GM21737 (cell line): ENCODE data around the gene CBLC.
A peak's percentile ranks its signal among the peaks of the same experiment; 100 is the strongest.
"Not testable (repeated sequence)": the region's sequence is repeated elsewhere in the genome, so short reads cannot be mapped to it uniquely, and the experiment has no call there.

Experiments used
- ATAC-seq: cut with Tn5 transposase; IDR thresholded peaks from one replicate; pipeline ENCODE4 v1.9.1; 2021; ENCODE audit warnings: mild to moderate bottlenecking, moderate library complexity; ENCODE audit not compliant: unreplicated experiment

Gene CBLC

DNA sequence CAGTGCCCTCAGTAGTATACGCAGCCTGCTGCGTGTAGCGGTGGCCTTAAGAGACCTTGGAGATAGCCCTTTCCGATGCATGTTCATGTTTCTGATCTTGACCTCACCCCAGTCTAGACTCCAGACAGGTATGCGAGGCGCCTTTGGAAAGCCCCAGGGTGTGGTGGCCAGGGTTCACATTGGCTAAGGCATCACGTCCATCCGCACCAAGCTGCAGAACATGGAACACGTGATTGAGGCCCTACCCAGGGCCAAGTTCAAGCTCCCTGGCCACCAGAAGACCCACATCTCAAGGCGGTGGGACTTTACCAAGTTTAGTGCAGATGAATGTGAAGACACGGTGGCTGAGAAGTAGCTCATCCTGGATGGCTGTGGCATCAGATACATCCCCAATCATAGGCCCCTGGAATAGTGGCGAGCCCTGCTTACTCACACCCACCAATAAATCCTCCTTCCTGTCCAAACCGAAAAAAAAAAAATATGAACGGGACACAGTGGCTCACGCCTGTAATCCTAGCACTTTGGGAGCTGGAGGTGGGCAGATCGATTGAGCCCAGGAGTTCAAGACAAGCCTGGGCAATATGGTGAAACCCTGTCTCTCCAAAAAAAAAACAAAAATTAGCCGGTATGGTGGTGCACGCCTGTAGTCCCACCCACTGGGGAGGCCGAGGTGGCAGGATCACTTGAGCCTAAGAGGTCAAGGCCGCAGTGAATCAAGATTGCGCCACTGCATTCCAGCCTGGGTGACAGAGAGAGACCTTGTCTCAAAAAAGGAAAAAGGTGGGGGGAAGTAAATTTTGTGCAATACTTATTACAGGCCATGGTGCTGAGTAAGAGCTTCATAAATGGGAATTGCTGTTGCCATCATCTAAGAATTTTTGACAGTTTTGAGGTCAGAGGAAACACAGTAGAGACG, 12.4 kb upstream of the CBLC start:
- no peak for ATAC-seq

DNA sequence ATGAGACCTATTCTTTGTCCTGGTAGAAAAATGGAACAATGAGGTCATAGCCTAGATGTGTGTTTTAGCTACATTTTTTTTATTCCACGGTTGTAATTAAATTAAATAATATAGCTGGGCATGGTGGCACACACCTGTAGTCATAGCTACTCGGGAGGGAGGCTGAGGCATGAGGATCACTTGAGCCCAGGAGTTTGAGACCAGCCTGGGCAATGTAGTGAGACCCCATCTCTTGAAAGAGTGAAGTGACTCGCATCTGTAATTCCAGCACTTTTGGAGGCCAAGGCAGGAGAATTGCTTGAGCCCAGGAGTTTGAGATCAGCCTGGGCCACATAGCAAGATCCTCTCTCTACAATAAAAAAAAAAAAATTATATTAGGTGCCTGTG, 11.7 kb upstream of the CBLC start:
- ATAC-seq, result no peak

DNA sequence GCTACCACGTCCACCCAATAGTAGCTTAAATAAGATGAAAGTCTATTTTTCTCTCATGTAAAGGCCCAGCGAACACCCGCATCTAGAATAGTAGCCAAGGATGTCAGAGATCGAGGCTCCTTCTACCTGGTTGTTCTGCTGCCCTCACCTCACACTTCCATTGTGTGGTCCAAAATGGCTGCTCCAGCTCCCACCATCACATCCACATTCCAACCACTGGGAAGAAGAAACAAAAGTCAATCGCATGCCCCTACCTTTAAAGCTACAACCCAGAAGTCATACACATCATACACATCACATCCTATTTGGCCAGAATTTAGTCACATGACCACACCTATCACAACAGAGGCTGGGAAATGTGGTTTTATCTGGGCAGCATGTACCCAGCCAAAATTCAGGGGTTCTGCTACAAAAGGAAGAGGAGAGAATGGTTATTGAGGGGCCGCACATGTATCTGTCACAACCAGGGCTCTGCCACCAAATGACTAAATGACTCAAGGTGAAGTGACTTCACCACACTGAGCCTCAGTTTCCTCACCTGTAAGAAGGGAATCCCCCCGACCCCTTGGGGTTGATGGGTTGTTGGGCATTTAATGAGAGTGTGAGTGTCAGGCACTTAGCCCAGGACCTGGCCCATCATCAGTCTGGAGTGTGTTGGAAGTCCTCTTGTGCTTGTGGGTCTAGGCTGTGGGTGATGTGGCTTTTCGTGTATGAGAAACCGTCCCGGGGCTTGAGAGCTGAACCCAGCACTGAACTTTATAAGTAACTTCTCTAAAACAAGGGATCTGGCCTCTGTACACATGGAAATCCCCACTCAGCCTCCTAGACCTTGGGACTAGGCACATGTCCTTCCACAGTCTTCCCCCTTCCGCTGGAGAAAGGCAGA, 10.2 kb upstream of the CBLC start:
- no peak for ATAC-seq

DNA sequence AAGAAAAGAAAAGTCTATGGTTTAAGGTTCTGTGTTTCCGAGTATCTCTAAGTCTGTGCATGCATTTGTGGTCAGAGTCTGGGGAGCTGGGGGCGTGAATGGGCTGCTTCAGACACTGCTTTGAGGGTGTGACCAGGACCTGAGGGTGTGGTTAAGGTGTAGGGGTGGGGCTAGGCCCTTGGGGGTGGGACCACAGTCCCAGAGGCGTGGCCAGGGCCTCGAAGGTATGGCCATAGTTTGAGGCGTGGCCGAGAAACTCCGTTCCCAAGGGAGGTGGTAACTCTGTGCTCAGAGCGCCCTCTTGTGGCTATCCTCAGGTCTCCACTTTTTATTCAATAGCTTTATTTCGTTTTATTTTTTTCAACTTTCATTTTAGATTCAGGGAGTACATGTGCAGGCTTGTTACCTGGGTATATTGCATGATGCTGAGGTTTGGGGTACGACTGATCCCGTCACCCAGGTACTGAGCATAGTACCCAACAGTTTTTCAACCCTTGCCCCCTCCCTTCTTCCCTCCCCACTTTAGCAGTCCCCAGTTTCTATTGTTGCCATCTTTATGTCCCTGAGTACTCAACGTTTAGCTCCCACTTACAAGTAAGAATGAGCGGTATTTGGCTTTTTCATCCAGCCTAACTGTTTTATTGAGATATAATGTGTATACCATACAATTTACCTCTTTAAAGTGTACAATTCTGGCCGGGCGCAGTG, 7.0 kb upstream of the CBLC start:
- ATAC-seq, result peak; percentile 97

DNA sequence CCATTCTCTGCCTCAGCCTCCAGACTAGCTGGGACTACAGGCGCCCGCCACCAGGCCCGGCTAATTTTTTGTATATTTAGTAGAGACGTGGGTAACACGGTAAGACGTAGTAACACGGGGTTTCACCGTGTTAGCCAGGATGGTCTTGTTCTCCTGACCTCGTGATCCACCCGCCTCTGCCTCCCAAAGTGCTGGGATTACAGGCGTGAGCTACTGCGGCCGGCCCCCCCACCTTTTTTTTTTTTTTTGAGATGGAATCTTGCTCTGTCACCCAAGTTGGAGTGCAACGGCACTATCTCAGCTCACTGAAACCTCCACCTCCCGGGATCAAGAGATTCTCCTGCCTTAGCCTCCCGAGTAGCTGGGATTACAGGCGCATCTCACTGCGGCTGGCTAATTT, 5.5 kb upstream of the CBLC start:
- not testable (repeated sequence) for ATAC-seq

DNA sequence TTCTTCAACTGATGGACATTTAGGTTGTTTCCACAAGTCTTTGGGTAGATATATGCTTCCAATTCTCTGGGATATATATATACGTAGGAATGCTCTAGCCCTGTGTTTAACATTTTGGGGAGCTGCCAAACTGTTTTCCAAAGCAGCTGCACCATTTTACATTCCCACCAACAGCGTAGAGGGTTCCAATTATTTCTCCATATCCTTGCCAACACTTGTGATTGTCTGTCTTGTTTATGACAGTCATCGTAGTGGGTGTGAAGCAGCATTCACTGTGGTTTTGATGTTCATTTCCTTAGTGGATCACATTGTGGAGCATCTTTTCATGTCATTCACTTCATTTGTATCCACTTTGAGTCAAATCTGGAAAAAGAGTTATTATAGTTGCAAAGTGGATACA, 4.7 kb upstream of the CBLC start:
- no peak for ATAC-seq

DNA sequence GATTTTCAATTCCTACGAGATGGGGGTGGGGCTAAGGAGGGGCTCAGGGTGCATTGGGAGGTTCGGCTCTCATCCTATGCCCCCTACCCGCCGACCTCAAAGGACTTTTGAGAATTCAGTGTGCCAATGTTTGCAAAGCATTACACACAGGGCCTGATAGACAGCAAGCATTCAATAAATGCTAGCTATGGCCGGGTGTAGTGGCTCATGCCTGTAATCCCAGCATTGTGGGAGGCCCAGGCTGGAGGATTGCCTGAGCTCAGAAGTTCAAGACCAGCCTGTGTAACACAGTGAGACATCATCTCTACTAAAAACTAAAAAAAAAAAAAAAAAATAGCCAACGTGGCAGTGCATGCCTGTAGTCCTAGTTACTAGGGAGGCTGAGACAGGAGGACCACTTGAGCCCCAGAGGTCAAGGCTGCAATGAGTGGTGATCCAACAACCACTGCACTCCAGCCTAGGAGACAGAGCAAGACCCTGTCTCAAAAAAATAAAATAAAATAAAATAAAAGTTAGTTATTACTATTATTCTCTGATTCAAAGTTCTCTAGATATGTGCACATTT, 1.9 kb upstream of the CBLC start:
- ATAC-seq, result no peak

DNA sequence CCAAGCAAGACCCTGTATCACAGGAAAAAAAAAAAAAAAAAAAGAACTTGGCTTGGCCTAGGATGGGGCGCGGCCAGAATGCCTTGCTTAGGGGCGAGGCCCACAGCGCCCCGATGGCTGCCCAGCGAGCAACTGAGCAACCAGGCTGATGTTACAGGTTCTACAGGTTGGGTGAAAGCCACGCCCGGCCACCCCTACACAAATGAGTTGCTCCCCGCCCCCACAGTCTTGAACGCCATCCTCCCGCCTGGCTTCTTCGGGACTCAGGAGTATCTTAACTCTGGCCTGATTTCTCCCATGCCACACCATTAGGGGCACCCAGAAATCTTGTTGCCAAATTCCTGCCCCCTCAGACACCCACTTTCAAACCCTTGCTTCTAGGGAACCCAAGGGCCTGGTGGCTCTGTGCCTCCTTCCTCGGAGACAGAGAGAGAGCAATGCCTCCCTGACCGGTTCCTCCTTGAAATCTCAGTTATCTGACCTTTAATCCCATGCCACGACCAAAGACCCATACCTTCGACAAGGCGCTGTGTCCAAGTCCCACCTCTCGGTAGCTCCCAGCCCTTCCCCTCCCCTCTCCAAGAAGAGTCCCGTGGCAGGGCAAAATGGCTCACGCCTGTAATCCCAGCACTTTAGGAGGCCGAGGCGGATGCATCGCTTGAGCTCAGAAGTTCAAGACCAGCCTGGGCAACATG, 1.1 kb upstream of the CBLC start:
- no peak for ATAC-seq

DNA sequence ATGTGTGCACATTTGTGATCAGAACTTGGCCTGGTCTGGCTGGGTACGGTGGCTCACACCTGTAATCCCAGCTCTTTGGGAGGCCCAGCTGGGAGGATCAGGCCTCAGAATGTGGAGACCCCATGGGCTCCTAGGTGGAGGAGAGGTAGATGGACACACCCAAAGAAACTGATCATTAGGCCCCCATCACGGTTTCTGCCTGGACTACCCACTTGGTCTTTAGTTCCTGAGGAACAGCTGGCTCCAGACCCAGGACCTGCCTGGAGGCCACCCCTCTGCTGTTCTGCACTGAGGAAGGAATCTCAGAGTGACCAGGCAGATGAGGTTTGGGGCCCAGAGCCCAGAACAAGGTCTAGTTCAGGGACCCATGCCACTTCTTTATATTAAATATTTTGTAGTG, 1.5 kb downstream of the CBLC start:
- no peak for ATAC-seq

DNA sequence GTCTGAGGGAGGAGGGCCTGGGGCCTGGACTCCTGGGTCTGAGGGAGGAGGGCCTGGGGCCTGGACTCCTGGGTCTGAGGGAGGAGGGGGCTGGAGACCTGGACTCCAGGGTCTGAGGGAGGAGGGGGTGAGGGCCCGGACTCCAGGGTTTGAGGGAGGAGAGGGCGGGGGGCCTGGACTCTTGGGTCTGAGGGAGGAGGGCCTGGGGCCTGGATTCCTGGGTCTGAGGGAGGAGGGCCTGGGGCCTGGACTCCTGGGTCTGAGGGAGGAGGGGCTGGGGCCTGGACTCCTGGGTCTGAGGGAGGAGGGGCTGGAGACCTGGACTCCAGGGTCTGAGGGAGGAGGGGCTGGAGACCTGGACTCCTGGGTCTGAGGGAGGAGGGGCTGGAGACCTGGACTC, 4.0 kb downstream of the CBLC start:
- not testable (repeated sequence) for ATAC-seq

DNA sequence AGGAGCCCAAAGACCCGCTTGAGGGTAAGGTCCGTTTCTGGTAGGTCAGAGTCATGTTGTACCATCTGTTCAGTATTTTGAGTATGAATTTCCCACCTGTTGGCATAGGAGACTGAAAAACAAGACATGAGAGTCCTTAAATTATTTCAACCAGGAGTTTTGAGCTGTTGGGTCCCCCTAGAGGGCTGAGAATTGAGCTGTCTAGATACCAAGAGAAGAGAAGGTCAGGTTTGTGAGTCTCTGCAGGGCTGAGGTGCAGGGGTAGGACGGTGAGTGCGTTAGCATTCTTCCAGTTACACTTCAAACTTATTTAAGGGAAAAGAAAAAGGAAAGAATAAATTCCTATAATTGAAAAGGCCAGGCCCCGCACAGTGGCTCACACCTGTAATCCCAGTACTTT, 5.0 kb downstream of the CBLC start:
- no peak for ATAC-seq

DNA sequence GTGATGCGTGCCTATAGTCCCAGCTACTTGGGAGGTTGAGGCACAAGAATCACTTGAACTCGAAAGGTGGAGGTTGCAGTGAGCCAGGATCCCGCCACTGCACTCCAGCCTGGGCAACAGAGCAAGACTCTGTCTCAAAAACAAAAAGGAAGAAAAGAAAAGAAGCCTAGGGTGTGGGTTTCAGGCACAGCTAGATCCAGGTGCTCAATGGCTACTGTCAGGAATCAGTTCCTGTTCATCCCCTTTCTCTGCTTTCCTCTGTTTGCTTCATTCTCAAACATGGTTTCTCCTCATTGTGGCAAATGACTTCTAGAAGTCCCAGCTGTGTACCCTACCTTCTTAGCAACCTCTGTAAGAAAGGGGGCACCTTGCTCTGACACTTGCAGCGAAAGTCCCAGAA, 5.9 kb downstream of the CBLC start:
- no peak for ATAC-seq

DNA sequence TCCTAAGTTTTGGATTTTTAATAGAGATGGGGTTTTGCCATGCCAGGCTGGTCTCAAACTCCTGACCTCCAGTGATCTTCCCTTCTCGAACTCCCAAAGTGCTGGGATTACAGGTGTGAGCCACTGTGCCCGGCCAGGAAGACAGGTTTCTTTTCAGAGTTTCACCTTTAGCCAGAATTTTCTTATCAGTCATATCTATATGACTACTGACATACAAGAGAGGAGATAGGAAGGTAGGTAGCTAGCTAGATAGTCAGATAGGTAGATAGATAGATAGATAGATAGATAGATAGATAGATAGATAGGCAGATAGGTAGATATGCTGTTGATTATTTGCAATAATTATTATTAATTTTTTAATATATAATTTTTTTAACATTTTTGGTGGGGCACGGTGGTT, 7.6 kb downstream of the CBLC start:
- no peak for ATAC-seq

DNA sequence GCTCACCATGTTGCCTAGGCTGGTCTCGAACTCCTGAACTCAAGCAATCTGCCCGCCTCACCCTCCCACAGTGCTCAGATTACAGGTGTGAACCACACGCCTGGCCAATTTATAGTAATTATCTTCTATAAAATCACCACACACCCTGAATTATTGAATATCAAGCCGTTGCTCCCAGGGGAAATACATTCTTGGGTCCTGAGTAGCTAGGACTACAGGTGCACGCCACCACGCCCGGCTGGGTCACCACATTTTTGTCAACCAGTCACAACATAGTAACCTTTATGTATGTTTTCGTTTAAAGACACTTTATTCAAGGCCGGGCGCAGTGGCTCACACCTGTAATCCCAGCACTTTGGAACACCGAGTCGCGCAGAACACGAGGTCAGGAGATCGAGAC, 8.3 kb downstream of the CBLC start:
- ATAC-seq, result no peak

DNA sequence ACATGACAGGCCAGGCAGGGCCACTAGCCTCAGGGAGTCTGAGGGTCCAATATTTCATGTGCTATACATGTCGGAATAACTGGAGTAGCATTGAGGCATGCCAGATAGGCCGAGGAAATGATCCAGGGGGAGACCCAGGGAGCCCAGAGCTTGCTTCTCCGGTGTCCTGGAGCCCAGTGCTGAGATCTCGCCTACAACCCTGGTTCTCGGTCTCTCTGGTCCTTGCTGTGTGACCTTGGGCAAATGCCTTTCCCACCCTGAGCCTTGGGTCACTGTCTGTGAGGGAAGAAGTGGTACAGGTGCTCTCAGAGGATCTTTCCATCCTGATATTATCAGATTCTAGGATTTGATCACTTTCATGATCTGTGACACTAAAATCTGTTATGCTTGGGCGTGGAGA, 11.3 kb downstream of the CBLC start:
- no peak for ATAC-seq

DNA sequence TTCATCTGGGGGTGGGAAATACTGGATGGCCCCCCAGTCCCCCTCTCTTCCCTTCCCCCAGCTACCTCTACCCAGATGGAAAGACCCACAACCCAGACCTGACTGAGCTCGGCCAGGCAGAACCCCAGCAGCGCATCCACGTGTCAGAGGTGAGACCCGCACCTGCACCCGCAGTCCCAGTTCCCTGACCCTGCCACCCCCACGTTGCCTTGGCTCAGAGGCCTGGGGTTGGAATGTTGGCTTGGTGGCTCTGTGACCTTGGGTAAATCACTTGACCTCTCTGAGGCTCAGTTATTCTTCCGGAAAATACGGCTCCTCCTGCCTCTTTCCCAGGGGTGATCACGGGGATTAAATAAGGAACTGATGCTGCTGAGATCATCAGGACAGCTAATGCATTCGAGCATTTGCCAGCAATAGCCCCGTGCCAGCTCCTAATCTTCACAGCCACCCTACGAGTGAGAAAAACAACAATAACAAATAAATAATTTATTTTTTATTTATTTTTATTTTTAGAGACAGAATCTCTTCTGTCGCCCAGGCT, 12.3 kb downstream of the CBLC start:
- ATAC-seq, result no peak

DNA sequence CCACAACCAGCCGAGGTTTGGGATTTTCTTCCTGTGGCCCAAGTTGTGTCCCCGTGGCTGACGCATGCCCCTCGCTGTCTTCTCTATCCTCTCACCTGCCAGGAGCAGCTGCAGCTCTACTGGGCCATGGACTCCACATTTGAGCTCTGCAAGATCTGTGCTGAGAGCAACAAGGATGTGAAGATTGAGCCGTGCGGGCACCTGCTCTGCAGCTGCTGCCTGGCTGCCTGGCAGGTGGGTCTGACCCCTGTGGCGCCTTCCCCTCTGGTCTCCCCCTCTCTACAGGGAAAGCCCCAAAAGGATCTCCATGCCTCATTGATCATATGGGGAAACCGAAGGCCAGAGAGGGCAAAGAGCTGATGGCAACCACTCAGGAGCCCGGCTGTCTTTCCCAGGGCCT, 14.6 kb downstream of the CBLC start:
- no peak for ATAC-seq

DNA sequence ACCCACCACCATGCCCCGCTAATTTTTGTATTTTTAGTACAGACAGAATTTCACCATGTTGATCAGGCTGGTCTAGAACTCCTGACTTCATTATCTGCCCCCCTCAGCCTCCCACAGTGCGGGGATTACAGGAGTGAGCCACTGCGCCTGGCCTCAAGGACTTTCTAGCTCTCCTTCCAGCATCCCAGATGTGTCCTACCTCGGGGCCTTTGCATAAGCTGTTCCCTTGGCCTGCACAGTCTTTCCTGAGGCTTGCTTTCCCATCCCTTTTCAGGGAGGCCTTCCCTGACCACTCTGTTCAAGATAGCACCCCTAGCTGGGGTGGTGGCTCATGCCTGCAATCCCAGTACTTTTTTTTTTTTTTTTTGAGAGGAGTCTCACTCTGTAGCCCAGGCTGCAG, 16.9 kb downstream of the CBLC start:
- ATAC-seq, result no peak

DNA sequence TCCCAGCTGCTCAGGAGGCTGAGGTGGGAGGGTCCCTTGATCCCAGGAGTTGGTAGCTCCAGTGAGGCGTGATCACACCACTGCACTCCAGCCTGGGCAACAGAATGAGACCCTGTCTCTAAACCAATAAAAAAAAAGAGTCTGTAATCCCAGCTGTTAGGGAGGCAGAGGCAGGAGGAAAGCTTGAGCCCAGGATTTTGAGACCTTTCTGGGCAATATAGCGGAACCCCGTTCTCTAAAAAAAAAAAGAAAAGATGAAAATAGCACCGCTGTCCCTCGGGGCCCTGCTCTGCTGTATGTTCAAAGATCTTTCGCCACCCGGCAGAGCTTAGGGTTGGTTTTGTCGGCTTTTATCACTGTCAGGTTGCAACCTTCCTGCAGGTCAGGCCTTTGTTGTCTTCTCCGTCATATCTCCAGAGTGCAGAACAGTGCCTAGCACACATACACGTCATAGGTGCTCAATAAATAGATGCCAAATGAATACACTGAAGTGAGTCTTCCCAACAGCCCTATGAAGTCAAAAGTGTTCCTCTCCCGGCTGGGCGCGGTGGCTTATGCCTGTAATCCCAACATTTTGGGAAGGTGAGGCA, 17.8 kb downstream of the CBLC start:
- ATAC-seq, result no peak

DNA sequence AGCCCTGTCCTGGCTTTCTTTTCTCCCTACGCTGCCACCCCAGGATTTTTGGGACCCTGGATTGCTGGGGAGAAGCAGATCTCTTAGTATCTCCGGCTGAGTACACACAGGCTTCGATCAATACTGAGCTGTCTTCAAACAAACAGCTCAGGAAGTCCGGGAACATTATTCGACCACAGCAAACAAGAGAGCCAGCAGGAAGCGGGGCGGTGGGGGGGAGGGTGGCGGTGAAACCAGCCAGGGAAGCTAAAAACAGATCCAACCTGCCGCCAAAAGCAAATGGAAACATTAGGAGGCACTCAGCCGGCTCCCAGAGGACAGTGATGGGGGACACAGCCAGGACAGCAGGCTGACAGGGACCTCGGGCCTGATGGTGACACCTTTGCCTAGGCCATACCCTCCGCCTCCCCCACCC, 19.0 kb downstream of the CBLC start:
- ATAC-seq, result no peak
